Keratinocyte (primary cell): ENCODE results near the gene TMEM151B. TPM values are rescaled to one million over a fixed set of nuclear protein-coding genes. Genes with fewer than 3 reads are reported as not detected.
"Not testable (repeated sequence)": the region's sequence is repeated elsewhere in the genome, so short reads cannot be mapped to it uniquely, and the experiment has no call there.

Experiments
- DNase-seq: peaks from one replicate; pipeline ENCODE4 v3.0.0-alpha.2; 2011; ENCODE audit warnings: low read depth, missing footprints, low spot score
- FAIRE-seq: peaks from 2 replicates; lab custom pipeline; 2011; peaks lifted over from hg19 to GRCh38; lab: Jason Lieb, UNC
- H2AFZ ChIP-seq: 2 replicates; pipeline ENCODE4 v1.6.0; 2012; ENCODE audit warnings: low read length, control low read depth, inconsistent platforms; ENCODE audit not compliant: control insufficient read depth
- H3K27ac ChIP-seq: 2 replicates; pipeline ENCODE4 v1.5.1; 2011; ENCODE audit warnings: low read length; ENCODE audit not compliant: control insufficient read depth, insufficient read depth
- H3K27me3 ChIP-seq: 3 replicates; pipeline ENCODE4 v1.6.0; 2011; ENCODE audit warnings: low read length; ENCODE audit not compliant: control insufficient read depth, insufficient read depth; ENCODE audit errors: extremely low read depth
- H3K36me3 ChIP-seq, 2 experiments: 2 replicates in 1 of 2; 3 replicates in 1 of 2; pipeline ENCODE4 v1.5.1; 2011; ENCODE audit warnings: low read length in 2 of 2, mild to moderate bottlenecking in 1 of 2; ENCODE audit not compliant: control insufficient read depth in 2 of 2, insufficient read depth in 2 of 2; ENCODE audit errors: extremely low read depth in 1 of 2
- H3K4me1 ChIP-seq: 3 replicates; pipeline ENCODE4 v1.5.1; 2011; ENCODE audit warnings: low read length; ENCODE audit not compliant: control insufficient read depth, insufficient read depth; ENCODE audit errors: extremely low read depth
- H3K4me2 ChIP-seq: 3 replicates; pipeline ENCODE4 v1.6.0; 2011; ENCODE audit warnings: low read depth, low read length; ENCODE audit not compliant: control insufficient read depth, insufficient read depth; ENCODE audit errors: extremely low read depth
- H3K4me3 ChIP-seq, 3 experiments: fragments of 200-600 bp in 1 of 3; sonication (generic) in 1 of 3; 2 replicates in 2 of 3; 3 replicates in 1 of 3; pipeline ENCODE4 v1.5.1; 2011 to 2016; ENCODE audit warnings: low read length in 3 of 3, mild to moderate bottlenecking in 3 of 3, control low read depth in 2 of 3, inconsistent platforms in 1 of 3, low read depth in 1 of 3, mixed read lengths in 1 of 3, mixed run types in 1 of 3, moderate library complexity in 1 of 3; ENCODE audit not compliant: control insufficient read depth in 2 of 3, insufficient read depth in 2 of 3; ENCODE audit errors: extremely low read depth in 1 of 3
- H3K79me2 ChIP-seq: 2 replicates; pipeline ENCODE4 v1.6.0; 2012; ENCODE audit warnings: low read length; ENCODE audit not compliant: control insufficient read depth, insufficient read depth
- H3K9ac ChIP-seq: 3 replicates; pipeline ENCODE4 v1.6.0; 2011; ENCODE audit warnings: low read length; ENCODE audit not compliant: control insufficient read depth, insufficient read depth; ENCODE audit errors: extremely low read depth
- H3K9me1 ChIP-seq: 3 replicates; pipeline ENCODE4 v1.6.0; 2011; ENCODE audit warnings: low read length; ENCODE audit not compliant: control insufficient read depth, insufficient read depth; ENCODE audit errors: extremely low read depth
- H3K9me3 ChIP-seq: 2 replicates; pipeline ENCODE4 v1.5.1; 2012; ENCODE audit warnings: low read depth, low read length; ENCODE audit not compliant: control insufficient read depth
- H4K20me1 ChIP-seq: 3 replicates; pipeline ENCODE4 v1.6.0; 2011; ENCODE audit warnings: low read length; ENCODE audit not compliant: control insufficient read depth, insufficient read depth; ENCODE audit errors: extremely low read depth
- CTCF ChIP-seq, 3 experiments: IDR thresholded peaks in 1 of 3; conservative IDR thresholded peaks in 1 of 3; optimal IDR thresholded peaks in 1 of 3; 2 replicates in 2 of 3; 3 replicates in 1 of 3; pipeline versions ENCODE3 to v1.5.1; 2011; ENCODE audit warnings: low read length in 3 of 3, mild to moderate bottlenecking in 3 of 3, moderate library complexity in 2 of 3, control low read depth in 1 of 3, inconsistent platforms in 1 of 3; ENCODE audit not compliant: insufficient read depth in 2 of 3; ENCODE audit errors: extremely low read depth in 1 of 3
- EZH2 ChIP-seq: IDR thresholded peaks from one replicate; pipeline ENCODE4 v1.6.1; 2012; ENCODE audit warnings: inconsistent platforms, mild to moderate bottlenecking, low read length, moderate library complexity
- dilution Hi-C: fragments of 300-500 bp; cut with MboI; formaldehyde crosslinking; loops from one replicate; pipeline ENCODE4 v1.7.0; 2020; ENCODE audit warnings: low sequenced_read_pairs; ENCODE audit not compliant: extremely low pct_ligation_motif_present
- polyA plus RNA-seq, 5 experiments: library from polyadenylated mRNA; depleted of rRNA in 3 of 5; stranded (reverse) in 3 of 5; stranded (forward) in 1 of 5; unstranded in 1 of 5; fragments of >200 nt; gene quantifications; 1 replicate in 1 of 5; 2 replicates in 3 of 5; 3 replicates in 1 of 5; pipeline versions ENCODE4 v1.2.1 to v1.2.3, GENCODE V29; 2011 to 2012; ENCODE audit warnings: missing spikeins in 2 of 5, low read depth in 1 of 5, low replicate concordance in 1 of 5

Gene TMEM151B
- polyA plus RNA-seq, 1 donor (not counting 4 experiments of a cell fraction or from before 2014, with no cell fraction given): not detected

GRCh38 chr6:44316481-44316880 lies 46.2 kb downstream of the TMEM151B start:
- Histone ChIP-seq H2AFZ (no peak overlapping the region), H3K79me2 (peaks cover 12% of the 10 kb centered on the region), H3K9me1 (no peaks in the 10 kb centered on the region), H3K4me3 (no peak overlapping the region), H3K4me2 (no peak overlapping the region), H3K27ac (no peak overlapping the region), H3K27me3 (no peaks in the 10 kb centered on the region), H3K9me3 (no peaks in the 10 kb centered on the region), H3K36me3 (no peaks in the 10 kb centered on the region), H3K4me1 (peaks cover 7% of the 10 kb centered on the region), H4K20me1 (no peaks in the 10 kb centered on the region), H3K9ac (no peak overlapping the region)
- dilution Hi-C loops: no loop called here
- FAIRE-seq (no peak), DNase-seq (no peak)
- TF ChIP-seq CTCF (optimal IDR thresholded peaks at IDR 0.05 in 1 of 3, IDR thresholded peaks at IDR 0.05 in 1 of 3, conservative IDR thresholded peaks at IDR 0.05 in 1 of 3; ENCODE audit: extremely low read depth in 1 of 3, insufficient read depth in 2 of 3, low read length in 3 of 3): no peak
- TF ChIP-seq EZH2: no peak

GRCh38 chr6:44317136-44317631 lies 46.9 kb downstream of the TMEM151B start:
- H3K27me3 ChIP-seq, FAIRE-seq, H3K4me2 ChIP-seq, H3K79me2 ChIP-seq, H3K27ac ChIP-seq, H2AFZ ChIP-seq, DNase-seq, H3K4me1 ChIP-seq, H3K9me1 ChIP-seq, H3K9ac ChIP-seq, dilution Hi-C loops, H3K4me3 ChIP-seq, H3K9me3 ChIP-seq, H4K20me1 ChIP-seq, H3K36me3 ChIP-seq: not testable (repeated sequence)

GRCh38 chr6:44321210-44321609 lies 51.0 kb downstream of the TMEM151B start:
- Histone ChIP-seq H3K79me2 (no peaks in the 10 kb centered on the region), H3K36me3 (no peaks in the 10 kb centered on the region), H3K4me3 (no peak overlapping the region), H3K9me1 (no peaks in the 10 kb centered on the region), H3K27me3 (no peaks in the 10 kb centered on the region), H3K9ac (no peak overlapping the region), H3K4me2 (no peak overlapping the region), H3K4me1 (no peaks in the 10 kb centered on the region), H2AFZ (no peak overlapping the region), H3K9me3 (no peaks in the 10 kb centered on the region), H3K27ac (no peak overlapping the region), H4K20me1 (no peaks in the 10 kb centered on the region)
- DNase-seq (no peak), FAIRE-seq (no peak)
- dilution Hi-C loops: no loop called here
- no peak for TF ChIP-seq EZH2
- TF ChIP-seq CTCF (optimal IDR thresholded peaks at IDR 0.05 in 1 of 3, IDR thresholded peaks at IDR 0.05 in 1 of 3, conservative IDR thresholded peaks at IDR 0.05 in 1 of 3; ENCODE audit: extremely low read depth in 1 of 3, insufficient read depth in 2 of 3, low read length in 3 of 3): no peak
